Measurements from ENCODE around the gene CAPRIN1. TPM values are rescaled to one million over a fixed set of nuclear protein-coding genes. Genes with fewer than 3 reads are reported as not detected.

CAPRIN1 gene
- total and polyA plus RNA-seq, 4 donors: 65.6 to 285 (median 119) TPM

DNA sequence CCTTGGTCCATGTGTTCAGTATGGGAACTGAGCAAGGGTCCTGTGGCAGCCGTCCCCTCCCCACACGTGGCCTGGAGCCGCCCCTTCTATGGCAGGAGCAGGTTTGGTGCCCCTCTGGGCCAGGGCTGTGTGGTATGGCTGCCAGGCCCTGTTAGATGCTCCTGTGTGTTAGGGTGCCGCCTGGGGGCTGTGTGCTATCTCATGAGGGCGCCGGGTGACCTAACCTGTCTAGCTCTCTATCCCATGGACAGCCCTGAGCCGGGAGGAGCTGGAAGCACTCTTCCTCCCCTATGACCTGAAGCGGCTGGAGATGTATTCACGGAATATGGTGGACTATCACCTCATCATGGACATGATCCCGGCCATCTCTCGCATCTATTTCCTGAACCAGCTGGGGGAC lies 88.6 kb downstream of the CAPRIN1 start:
- DNase-seq (no peak), ATAC-seq (ENCODE audit: insufficient read depth, low FRiP score) (no peak)
- TF ChIP-seq, protein P1, sequence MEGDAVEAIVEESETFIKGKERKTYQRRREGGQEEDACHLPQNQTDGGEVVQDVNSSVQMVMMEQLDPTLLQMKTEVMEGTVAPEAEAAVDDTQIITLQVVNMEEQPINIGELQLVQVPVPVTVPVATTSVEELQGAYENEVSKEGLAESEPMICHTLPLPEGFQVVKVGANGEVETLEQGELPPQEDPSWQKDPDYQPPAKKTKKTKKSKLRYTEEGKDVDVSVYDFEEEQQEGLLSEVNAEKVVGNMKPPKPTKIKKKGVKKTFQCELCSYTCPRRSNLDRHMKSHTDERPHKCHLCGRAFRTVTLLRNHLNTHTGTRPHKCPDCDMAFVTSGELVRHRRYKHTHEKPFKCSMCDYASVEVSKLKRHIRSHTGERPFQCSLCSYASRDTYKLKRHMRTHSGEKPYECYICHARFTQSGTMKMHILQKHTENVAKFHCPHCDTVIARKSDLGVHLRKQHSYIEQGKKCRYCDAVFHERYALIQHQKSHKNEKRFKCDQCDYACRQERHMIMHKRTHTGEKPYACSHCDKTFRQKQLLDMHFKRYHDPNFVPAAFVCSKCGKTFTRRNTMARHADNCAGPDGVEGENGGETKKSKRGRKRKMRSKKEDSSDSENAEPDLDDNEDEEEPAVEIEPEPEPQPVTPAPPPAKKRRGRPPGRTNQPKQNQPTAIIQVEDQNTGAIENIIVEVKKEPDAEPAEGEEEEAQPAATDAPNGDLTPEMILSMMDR (IDR thresholded peaks at IDR 0.05; ENCODE audit: control extremely low read depth, extremely low read depth): no peak
- Histone ChIP-seq H3K4me3 (no peak overlapping the region), H3K27ac (ENCODE audit: low read depth in 1 of 2, low read length in 1 of 2) (no peak overlapping the region), H3K36me3 (ENCODE audit: control insufficient read depth in 4 of 4, insufficient read depth in 4 of 4, low read length in 4 of 4) (peaks cover 34 to 78% (median 60%) of the 10 kb centered on the region in 4 donors), H3K27me3 (ENCODE audit: control insufficient read depth in 3 of 3, insufficient read depth in 3 of 3, low read length in 2 of 3) (no peaks in the 10 kb centered on the region), H3K9me3 (ENCODE audit: control insufficient read depth in 4 of 4, insufficient read depth in 3 of 4, low read length in 3 of 4) (no peaks in the 10 kb centered on the region), H3K9ac (ENCODE audit: insufficient read depth in 1 of 2, low read length in 2 of 2) (no peak overlapping the region), H3K4me1 (ENCODE audit: control insufficient read depth in 5 of 5, insufficient read depth in 5 of 5, low read length in 5 of 5) (no peaks in the 10 kb centered on the region)
- WGBS, 2 donors: 94 to 95% methylated on average over 11 of the region's 11 CpGs

DNA sequence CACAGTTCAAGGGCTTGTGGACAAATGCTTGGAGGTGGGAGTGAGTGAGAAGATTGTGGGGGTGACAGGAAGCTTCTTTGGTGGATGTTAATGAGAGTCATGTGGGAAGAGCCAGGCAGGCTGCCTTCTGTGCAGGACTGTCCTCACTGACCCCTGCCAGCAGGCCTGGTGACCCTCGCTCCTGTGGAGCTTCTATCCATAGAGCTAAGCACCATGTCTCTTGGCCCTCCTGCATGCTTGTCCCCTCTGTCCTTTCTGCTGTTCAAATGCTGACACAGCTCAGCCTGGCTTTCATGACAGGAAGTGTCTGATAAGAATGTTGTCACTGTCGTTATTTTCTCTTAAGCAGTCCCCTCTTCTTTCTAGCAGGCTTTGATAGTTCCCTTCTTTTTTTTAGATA lies 91.5 kb downstream of the CAPRIN1 start:
- ATAC-seq (ENCODE audit: insufficient read depth, low FRiP score): no peak

DNA sequence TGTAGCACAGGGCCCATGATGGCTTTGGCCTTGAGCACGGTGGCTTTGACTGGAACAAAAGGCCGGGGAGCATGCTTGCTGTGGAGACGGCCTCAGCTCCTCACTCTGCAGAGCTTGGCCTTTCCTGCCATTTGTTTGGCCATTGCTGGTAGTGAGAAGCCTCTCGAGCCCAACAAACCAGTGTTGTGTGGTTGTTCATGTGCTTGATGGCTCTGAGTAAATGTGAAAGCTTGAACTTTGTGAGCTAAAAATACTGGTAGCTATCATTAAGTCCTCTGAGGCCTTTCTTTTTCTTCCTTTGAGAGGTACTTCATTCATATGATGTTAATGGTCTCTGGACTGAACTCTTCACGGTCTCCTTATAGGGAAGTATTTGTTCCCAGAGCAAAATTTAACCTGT lies 93.5 kb downstream of the CAPRIN1 start:
- Histone ChIP-seq H3K9ac (ENCODE audit: insufficient read depth in 1 of 2, low read length in 2 of 2) (no peak overlapping the region), H3K4me1 (ENCODE audit: control insufficient read depth in 5 of 5, insufficient read depth in 5 of 5, low read length in 5 of 5) (no peaks in the 10 kb centered on the region), H3K4me3 (no peak overlapping the region), H3K27ac (ENCODE audit: low read depth in 1 of 2, low read length in 1 of 2) (no peak overlapping the region), H3K9me3 (ENCODE audit: control insufficient read depth in 4 of 4, insufficient read depth in 3 of 4, low read length in 3 of 4) (no peaks in the 10 kb centered on the region), H3K36me3 (ENCODE audit: control insufficient read depth in 4 of 4, insufficient read depth in 4 of 4, low read length in 4 of 4) (peaks cover 36 to 74% (median 48%) of the 10 kb centered on the region in 4 donors), H3K27me3 (ENCODE audit: control insufficient read depth in 3 of 3, insufficient read depth in 3 of 3, low read length in 2 of 3) (no peaks in the 10 kb centered on the region)
- TF ChIP-seq, protein P1 (IDR thresholded peaks at IDR 0.05; ENCODE audit: control extremely low read depth, extremely low read depth): no peak
- 84 to 88% methylated on average over 5 of the region's 5 CpGs for WGBS, 2 donors
- no peak for DNase-seq
- ATAC-seq (ENCODE audit: insufficient read depth, low FRiP score): no peak

More for the DNA sequence above, 91.5 kb downstream of the CAPRIN1 start:
- Histone ChIP-seq H3K4me1 (ENCODE audit: control insufficient read depth in 5 of 5, insufficient read depth in 5 of 5, low read length in 5 of 5) (no peaks in the 10 kb centered on the region), H3K27me3 (ENCODE audit: control insufficient read depth in 3 of 3, insufficient read depth in 3 of 3, low read length in 2 of 3) (no peaks in the 10 kb centered on the region), H3K36me3 (ENCODE audit: control insufficient read depth in 4 of 4, insufficient read depth in 4 of 4, low read length in 4 of 4) (peaks cover 41 to 78% (median 51%) of the 10 kb centered on the region in 4 donors), H3K9me3 (ENCODE audit: control insufficient read depth in 4 of 4, insufficient read depth in 3 of 4, low read length in 3 of 4) (no peaks in the 10 kb centered on the region), H3K27ac (ENCODE audit: low read depth in 1 of 2, low read length in 1 of 2) (no peak overlapping the region), H3K9ac (ENCODE audit: insufficient read depth in 1 of 2, low read length in 2 of 2) (no peak overlapping the region), H3K4me3 (no peak overlapping the region)
- 74 to 82% methylated on average over 2 of the region's 2 CpGs for WGBS, 2 donors
- DNase-seq: no peak
- TF ChIP-seq, protein P1 (IDR thresholded peaks at IDR 0.05; ENCODE audit: control extremely low read depth, extremely low read depth): no peak

DNA sequence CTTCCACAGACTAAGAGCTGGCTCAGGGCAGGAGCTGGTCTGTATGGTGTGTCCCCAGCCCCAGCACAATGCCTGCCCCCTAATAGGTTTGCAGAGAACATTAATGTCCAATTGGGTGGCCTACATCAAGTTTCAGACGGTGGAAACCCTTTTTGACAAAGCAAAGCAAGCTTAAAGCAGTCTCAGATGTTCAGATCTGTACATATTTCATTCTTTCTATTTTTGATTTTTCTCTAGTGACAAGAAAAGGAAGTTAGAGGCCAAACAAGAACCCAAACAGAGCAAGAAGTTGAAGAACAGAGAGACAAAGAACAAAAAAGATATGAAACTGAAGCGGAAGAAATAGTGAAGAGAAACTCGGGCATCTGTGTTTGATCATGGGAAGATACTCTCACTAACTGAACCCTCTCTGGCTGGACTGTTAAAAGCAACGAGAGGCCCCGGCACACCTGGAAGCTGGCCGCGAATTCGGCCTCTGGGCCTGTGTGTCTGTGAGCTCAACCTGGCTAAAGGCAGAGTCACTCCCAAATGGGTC lies 94.4 kb downstream of the CAPRIN1 start:
- DNase-seq (no peak), ATAC-seq (ENCODE audit: insufficient read depth, low FRiP score) (no peak)
- peaks cover 0 to 1% (median 0%) of the 10 kb centered on the region in 4 donors for H3K9me3 ChIP-seq (ENCODE audit: control insufficient read depth in 4 of 4, insufficient read depth in 3 of 4, low read length in 3 of 4)
- TF ChIP-seq, protein P1 (IDR thresholded peaks at IDR 0.05; ENCODE audit: control extremely low read depth, extremely low read depth): no peak
- H3K27me3 ChIP-seq (ENCODE audit: control insufficient read depth in 3 of 3, insufficient read depth in 3 of 3, low read length in 2 of 3): no peaks in the 10 kb centered on the region
- no peak overlapping the region for H3K9ac ChIP-seq (ENCODE audit: insufficient read depth in 1 of 2, low read length in 2 of 2)
- no peak overlapping the region for H3K27ac ChIP-seq (ENCODE audit: low read depth in 1 of 2, low read length in 1 of 2)
- H3K36me3 ChIP-seq (ENCODE audit: control insufficient read depth in 4 of 4, insufficient read depth in 4 of 4, low read length in 4 of 4): peaks cover 35 to 71% (median 47%) of the 10 kb centered on the region in 4 donors
- WGBS, 2 donors: 83 to 85% methylated on average over 8 of the region's 8 CpGs
- H3K4me1 ChIP-seq (ENCODE audit: control insufficient read depth in 5 of 5, insufficient read depth in 5 of 5, low read length in 5 of 5): no peaks in the 10 kb centered on the region
- no peak overlapping the region for H3K4me3 ChIP-seq
